EH (cell line): ENCODE measurements around the gene IGF1R.
A peak's percentile ranks its signal among the peaks of the same experiment; 100 is the strongest.

Experiments
- DNase-seq: peaks from one replicate; pipeline ENCODE4 v3.0.0-alpha.2; 2015; ENCODE audit warnings: low read depth

Gene IGF1R

DNA sequence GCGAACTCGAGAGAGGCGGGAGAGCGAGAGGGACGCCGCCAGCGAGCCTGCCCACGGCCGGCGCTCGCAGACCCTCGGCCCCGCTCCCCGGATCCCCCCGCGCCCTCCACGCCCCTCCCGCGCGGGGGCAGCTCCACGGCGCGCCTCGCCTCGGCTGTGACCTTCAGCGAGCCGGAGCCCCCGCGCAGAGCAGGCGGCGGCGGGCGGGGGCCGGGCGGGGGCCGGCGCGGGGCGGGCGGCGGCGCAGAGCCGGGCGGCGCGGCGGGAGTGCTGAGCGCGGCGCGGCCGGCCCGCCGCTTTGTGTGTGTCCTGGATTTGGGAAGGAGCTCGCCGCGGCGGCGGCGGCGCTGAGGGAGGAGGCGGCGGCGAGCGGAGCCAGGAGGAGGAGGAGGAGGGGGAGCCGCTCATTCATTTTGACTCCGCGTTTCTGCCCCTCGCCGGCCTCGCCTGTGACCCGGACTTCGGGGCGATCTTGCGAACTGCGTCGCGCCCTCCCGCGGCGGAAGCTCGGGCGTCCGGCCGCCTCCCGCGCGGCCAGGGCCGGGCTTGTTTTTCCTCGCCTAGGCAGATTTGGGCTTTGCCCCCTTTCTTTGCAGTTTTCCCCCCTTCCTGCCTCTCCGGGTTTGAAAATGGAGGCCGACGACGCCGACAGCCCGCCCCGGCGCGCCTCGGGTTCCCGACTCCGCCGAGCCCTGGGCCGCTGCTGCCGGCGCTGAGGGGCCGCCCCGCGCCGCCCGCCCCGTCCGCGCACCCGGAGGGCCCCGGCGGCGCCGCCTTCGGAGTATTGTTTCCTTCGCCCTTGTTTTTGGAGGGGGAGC is 524 bp downstream of the IGF1R start:
- peak; percentile 69 for DNase-seq

DNA sequence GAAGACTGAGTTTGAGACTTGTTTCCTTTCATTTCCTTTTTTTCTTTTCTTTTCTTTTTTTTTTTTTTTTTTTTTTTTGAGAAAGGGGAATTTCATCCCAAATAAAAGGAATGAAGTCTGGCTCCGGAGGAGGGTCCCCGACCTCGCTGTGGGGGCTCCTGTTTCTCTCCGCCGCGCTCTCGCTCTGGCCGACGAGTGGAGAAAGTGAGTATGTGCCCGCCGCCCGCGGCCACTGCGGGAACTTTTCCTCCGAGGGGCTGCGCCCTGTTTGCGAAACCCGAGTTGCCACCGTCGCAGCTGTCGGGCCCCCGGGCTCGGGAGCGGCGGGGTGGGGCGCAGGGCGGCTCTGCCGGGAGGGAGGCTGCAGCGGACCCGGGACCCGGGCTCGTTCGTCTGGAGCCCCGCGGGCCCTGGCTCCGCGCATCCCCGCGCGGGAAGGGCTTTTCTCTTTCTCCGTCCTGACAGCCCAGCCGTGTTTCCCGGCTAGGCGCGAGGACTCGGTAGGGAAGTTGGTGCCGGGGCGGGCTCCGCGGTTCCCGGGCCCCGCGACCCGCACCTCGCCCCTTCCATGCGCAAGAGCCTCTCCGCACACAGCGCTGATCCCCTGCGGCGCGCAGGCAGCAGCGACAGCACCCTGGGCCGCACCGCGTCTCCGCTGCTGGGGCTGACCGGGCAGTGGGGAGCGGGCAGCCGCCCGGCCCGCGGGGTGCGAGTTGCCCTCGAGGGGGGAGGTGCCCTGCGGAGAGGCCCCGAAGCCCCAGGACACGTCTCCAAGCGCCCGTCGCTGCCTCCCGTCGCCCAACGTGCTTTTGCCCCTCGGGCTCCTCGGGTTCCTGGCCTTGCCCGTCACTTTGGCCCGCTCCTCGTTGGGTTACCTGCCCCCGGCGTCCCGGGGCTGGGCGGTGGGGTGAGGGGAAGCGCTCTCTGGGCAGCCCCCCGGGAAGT is 1.4 kb downstream of the IGF1R start:
- DNase-seq = peak; percentile 37

DNA sequence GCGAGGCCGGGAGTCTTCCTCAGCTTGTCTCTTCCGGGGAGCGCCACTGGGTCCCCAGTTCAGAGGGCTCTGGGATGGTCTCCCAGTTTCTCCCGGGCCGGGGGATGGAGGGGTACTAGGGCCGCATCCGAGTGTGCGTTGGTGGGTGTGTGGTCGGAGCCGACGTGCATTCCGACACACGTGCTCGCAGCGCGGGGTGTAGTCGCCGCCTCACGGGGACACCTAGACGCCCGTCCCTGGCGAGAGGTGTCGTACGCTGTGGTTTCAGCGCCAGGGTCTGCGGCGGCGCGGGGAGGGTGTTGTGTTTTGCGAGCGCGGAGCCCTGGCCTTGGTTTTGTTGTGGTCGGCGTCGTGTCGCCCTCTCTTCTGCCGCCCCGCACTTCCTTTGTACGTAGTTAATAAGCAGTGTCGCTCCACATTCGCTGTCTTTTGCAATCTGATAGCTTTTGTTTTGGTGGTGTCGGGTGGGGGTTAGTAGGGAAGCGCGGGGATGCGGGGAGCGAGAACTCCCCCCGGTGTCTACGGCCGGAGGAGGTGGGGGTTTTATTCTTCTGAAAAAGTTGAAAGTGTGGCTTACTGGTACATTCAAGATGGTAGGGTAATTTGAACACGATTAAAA is 2.2 kb downstream of the IGF1R start:
- peak; percentile 65 for DNase-seq

DNA sequence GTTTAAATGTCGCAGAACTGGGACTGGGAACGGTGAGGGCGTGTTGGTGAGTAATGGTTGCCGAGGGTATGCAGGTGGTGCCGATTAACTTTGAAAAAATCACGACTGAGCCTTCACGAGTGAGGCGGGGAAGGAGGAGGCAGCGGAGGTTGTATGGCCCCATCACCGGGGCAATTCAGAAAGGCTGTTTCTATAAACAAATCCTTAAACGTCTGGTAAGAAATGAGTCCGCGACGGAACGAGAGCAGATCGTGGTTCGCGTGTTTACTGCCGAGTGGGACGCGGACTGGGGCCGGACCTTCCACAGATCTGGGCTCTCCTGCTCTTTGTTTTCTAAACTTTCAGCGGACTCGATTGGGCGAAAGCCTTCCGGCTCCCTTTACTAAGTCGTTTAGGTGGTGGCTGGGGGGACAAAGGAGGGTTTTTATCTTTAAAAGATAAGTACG is 2.7 kb downstream of the IGF1R start:
- DNase-seq = peak; percentile 55

DNA sequence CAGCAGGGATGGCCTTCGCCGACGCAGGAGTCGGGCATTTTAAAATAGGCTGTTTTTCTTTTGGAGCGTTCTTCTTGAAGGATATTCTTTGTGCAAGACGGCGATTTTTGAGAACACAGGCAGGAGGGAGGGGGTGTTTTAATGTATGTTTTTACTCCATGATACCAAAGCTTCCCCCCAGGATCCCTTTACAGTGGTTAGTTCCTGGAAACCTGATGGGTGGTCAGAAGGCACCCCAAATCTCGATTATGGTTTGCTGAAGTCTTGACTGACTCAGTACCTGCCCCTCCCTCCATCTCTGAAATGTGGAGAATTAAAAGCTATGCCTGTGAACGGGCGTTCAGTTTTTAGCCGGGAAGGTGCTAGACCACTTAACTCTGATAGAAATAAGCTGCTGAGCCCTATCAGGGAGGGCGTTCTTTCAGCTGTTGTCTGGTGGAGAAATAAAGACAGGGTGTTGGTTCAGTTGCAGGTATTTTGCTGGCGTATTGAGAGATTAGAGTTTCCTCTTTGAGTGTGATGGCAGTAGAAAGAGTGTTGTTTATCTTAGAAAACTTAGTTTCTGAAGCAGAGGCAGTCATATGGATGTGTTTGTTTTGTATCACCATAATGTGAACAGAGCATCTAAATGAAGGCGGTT is 3.4 kb downstream of the IGF1R start:
- DNase-seq = peak; percentile 46

DNA sequence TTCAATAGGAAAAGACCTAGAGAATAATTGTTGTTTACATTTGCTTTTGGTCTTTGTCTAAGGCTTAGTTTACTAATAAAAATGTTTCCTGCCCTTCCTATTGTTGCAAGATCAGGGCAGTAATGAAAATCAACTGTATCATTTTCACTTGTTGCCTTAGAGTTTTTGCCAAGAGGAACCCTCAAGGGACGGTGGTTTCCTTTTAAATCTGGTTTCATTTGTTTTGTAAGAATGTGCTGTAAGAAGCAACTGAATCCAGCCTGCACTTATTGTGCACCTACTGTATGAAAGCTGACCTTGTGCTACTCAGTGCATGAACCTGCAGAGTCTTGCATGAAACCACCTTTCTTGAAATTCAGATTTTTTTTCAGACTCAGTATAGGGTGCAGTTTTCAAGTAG is 5.3 kb downstream of the IGF1R start:
- DNase-seq = no peak

DNA sequence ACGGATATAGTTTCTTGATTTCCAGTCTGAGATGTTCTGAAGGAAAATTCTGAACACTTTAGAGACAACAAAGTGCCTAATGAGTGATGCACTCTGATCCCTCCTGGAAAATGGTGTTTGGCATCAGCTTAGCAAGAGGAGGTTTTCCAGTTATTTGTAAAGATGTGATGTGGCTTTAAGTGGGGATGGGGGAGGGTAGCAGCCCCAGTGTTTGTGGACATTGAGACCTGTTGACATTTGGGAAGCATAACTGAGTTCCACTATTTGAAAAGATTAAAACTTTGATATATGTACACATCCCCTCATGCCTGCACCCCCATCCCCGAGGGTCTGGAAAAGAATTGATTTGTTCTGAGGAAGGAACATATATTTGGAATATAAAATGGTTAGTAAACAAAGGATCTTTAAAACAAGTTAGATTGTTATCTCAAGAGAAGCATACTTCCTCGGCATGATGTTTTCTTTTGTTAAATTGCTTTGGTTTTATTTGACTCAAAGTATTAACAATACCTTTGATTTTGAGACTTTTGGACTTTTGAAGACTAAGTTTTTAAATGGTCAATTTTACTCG is 6.5 kb downstream of the IGF1R start:
- DNase-seq = no peak

DNA sequence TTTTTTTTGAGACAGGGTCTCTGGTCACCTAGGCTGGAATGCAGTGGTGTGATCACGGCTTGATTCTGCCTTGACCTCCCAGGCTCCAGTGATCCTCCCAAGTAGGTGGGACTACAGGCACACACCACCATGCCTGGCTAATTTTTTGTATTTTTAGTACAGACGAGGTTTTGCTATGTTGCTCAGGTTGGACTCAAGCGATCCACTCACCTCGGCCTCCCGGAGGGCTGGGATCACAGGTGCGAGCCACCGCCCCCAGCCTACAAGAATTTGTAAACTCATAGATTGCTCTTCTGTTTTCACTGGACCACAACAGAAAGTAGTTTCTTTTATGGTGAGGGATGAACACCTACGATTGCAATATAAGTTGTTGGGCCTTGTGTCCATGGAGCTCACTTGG is 7.4 kb downstream of the IGF1R start:
- DNase-seq = no peak

DNA sequence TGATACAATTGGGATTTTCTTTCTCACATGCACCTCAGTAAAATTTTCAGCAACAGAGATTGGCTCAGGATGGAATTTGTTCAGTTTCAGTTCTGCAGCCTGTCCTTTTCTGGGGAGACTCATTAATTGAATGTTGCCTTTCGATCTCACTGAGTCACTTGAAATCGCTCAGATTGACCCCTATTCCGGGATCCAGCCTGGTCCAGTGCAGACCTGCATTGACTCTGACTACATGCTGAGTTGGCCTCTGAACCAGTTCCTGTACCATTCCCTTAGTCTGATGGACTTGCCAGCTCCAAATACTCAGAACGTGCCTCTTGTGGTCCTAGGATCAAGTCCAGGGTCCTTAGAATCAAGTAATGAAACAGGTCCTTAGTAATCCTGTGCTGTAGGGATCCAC is 9.4 kb downstream of the IGF1R start:
- DNase-seq = peak; percentile 27

DNA sequence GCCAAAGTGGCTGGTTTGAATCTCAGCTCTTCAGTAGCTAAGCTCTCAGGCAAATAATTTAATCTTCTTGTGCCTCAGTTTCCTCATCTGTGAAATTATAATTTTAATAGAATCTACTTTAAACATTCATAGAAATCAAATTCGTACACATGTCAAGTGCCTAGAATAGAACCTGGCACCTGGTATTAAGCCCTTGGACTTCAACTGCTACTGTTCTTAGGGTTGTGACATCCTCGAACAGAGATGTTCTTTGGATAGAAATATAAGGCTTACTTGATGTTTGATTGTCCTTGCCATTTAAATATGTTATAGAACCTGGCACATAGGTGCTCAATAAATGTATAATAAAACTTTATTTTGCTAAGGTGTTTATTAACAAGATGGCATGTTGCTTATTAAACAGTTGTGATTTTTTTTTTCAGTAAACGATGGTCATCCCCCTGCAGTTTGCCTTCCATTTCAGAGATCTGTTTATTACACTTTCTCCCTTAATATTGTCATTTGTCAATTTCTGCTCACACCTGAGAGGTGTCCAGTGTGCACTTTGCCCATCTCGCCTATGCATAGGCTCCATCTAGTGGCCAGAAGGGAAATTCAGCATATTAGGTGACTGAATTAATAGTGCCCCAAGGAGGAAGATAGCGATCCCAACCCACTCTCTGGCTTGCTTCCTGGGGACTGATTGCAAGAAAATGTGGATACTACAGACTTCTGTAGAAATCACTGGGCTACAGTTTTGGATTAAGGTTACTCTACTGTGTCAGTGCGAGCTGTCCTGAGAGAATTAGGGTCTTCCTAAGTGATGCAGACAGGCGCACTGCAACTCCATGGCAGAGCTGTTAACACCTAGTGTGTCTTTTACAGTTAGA is 10.7 kb downstream of the IGF1R start:
- peak; percentile 62 for DNase-seq

DNA sequence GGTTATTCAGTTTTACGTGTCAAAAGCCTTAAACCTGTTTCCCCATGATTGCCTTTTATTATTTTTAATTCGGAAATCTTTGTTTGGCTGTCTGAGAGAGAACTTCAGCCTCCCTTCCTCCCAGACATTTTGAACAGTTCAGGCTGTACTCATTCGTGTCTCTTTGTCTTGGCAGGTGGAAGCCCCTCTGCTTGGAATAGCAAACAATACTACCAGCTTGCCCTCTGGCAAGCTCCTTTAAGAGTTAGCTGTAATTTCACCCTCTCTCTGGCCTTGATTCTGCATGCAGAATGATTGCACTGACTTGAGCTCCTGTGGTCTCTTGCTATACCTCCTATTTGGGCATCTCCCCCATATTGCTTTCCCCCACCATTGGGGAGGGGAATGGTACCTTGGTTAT is 11.7 kb downstream of the IGF1R start:
- DNase-seq = no peak

DNA sequence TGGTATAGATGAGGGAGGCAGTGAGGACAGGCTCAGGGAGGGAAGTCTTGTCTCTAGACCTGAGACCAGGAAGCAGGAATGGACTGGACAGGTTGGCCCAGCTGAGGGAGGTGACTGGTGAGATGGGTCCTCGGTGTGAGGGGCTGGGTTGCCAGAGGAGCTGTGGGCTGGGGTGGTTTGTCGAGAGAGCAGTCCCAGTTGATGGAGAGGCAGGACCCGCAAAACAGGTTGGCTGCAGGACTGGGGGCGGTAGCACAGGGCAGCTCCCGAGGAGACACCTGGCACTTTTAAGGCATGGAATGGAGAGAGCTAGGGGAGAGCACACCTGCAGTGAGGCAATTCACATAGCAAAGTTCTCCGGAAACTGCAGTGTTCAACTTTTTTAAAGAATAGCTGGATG is 14.7 kb downstream of the IGF1R start:
- no peak for DNase-seq

DNA sequence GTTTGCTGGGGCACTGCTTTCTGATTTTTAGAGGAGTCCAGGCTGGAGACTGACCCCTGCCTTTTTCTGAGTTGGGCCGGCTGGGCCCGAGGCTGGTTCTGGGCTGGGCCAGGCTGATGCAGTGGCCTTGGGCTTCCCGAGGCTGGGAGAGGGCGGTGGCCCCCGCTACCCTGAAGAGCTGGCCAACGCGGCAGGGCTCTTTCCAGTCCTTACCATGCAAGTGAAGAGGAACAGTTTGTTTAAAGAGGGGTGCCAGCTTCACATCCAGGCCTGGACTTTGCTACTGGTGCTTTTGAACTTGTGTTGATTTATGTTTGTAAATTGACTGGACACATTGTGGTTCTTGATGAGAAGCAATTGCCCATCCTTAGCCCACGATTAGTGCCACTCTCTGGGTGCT is 15.3 kb downstream of the IGF1R start:
- DNase-seq = no peak

DNA sequence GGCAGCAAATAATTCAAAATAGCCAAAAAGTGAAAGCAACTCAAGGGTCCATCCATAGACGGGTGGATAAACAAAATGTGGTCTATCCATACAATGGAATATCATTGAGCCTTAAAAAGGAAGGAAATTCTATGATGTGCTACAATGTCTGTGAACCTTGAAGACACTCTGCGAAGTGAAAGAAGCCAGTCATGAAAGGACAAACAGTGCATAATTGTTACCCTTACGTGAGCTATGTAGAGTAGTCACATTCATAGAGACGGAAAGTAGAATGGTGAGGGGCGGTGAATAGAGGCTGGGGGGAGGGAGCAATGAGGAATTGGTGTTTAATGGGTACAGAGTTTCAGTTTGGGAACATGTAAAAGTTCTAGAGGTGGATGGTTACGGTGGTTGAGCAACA is 18.1 kb downstream of the IGF1R start:
- DNase-seq = no peak

DNA sequence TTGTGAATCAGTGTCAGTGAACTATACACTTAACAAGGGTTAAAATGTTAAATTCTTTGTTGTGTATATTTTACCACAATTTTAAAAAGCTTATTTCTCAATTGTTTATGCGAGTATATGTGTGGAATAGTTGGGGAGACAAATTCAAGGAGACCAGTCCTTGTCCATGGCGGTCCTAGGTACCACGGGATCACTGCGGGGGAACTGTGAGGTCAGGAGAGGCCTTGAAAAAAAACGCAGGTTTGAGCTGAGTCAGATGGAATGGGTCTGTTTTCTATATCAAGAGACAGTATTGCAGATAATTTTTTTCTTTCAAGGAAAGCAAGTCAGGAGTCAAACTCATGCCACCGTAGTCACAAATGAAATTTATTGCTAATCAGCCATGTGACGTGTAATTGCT is 18.5 kb downstream of the IGF1R start:
- no peak for DNase-seq

DNA sequence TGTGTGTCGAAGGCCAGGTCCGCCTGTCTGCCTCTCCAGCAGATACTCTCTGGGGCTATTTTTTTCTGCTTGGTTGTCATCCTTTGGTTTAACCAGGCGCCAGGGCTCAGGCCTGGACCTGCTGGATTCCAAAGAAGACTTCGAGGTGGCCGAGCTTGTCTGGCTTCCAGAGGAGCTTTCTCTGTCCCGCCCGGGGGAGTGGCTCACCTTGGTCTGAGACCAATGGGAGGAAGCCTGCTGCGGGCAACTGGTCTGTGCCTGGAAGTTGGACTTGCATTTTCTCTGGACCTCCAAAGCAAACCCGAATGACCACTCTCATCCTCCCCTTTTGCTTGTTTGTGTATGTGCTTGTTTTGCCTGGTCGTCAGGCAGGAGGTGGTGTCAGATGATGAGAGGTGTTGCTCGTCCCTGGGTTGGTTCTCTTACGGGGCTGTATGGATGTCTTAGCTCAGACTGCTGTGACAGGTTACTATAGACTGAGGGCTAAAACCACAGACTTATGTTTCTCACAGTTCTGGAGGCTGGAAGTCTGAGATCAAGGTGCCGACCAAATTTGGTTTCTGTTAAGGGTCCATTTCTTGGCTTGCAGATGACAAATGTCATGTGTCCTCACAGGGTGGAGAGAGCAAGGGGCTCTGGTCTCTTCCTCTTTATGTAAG is 19.3 kb downstream of the IGF1R start:
- DNase-seq = no peak

DNA sequence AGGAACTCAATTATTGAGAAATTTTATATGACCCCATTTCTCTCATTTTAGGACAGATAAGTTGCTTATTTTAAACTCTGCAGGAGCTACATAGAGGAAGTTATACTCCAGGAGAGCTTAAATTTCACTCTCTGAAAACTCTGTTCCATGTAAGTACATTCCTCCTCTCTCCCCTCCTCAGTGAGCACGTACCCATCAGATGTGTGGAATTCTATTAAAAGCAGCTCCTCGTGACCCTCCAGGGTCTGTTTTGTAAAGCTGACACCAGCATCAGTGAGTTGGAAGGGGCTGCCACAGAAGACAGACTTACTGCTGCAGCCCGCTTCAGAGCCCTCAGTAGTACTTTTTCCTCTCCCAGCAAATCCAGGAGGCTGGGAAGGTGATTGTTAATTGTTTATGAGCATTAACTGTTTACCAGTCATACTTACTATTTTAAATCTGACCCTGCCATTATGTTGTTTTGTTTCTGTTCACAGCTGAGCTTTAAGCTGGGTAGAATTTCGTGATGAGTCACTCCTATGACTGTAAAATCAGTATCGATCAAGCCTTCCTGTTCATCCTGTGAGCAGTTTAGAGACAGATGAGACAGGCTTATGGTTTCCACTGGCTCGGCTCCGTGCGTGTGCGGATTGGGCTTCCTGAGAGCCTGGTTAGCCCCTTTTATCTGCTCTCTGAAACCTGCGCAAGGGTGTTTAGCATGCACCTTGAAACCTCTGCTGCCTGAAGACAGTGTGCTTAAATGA is 20.4 kb downstream of the IGF1R start:
- peak; percentile 64 for DNase-seq

DNA sequence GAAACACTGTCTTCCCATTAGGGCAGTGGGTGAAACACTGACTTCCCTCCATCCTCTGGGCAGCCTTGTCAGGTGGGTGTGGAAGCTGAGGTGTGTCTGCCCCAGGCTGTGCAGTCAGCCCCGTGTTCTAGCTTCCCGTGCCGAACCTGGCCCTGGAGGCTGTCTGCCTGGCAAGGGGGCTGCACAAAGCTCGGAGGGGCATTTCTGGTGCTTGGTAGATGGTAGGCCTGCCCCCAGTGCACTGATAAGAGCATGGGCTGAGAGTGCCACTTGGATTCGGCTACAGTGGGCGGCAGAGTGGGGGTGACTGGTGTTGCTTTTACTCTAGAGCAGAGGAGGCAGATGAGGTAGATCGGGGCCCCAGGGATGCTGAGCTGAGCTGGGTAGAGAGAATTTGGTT is 21.3 kb downstream of the IGF1R start:
- no peak for DNase-seq
